DMS153 treated with DMSO at 0.1 percent for 48 hours (cell line): Measurements from ENCODE around the gene LIMS2.

Source experiments
- DNase-seq: peaks from one replicate; lab custom pipeline; 2025; ENCODE audit not compliant: unreplicated experiment; lab: John Stamatoyannopoulos, UW

The LIMS2 gene

GRCh38 chr2:127634626-127635379, 40.5 kb downstream of the LIMS2 start:
- DNase-seq, result no peak

- no peak for DNase-seq
Observed at GRCh38 chr2:127634066-127634617, 41.2 kb downstream of the LIMS2 start.

- no peak for DNase-seq
Observed at GRCh38 chr2:127633556-127634065, 41.7 kb downstream of the LIMS2 start.

GRCh38 chr2:127632592-127633489, 42.5 kb downstream of the LIMS2 start:
- no peak for DNase-seq

- no peak for DNase-seq
Observed at GRCh38 chr2:127631997-127632581, 43.2 kb downstream of the LIMS2 start.

GRCh38 chr2:127631541-127631996, 43.8 kb downstream of the LIMS2 start:
- no peak for DNase-seq

GRCh38 chr2:127630864-127631540, 44.3 kb downstream of the LIMS2 start:
- DNase-seq, result no peak

GRCh38 chr2:127630096-127630863, 45.0 kb downstream of the LIMS2 start:
- no peak for DNase-seq

- no peak for DNase-seq
Observed at GRCh38 chr2:127629637-127630036, 45.7 kb downstream of the LIMS2 start.

GRCh38 chr2:127628767-127629614, 46.3 kb downstream of the LIMS2 start:
- no peak for DNase-seq

- DNase-seq, result no peak
Observed at GRCh38 chr2:127627740-127628571, 47.4 kb downstream of the LIMS2 start.

- no peak for DNase-seq
Observed at GRCh38 chr2:127626917-127627739, 48.2 kb downstream of the LIMS2 start.

GRCh38 chr2:127626175-127626574, 49.2 kb downstream of the LIMS2 start:
- DNase-seq, result no peak

- no peak for DNase-seq
Observed at GRCh38 chr2:127625572-127625951, 49.8 kb downstream of the LIMS2 start.

- no peak for DNase-seq
Observed at GRCh38 chr2:127624756-127625571, 50.4 kb downstream of the LIMS2 start.

GRCh38 chr2:127624320-127624755, 51.0 kb downstream of the LIMS2 start:
- DNase-seq, result no peak
